ENCODE data around the gene UNC119.

UNC119 gene

DNA sequence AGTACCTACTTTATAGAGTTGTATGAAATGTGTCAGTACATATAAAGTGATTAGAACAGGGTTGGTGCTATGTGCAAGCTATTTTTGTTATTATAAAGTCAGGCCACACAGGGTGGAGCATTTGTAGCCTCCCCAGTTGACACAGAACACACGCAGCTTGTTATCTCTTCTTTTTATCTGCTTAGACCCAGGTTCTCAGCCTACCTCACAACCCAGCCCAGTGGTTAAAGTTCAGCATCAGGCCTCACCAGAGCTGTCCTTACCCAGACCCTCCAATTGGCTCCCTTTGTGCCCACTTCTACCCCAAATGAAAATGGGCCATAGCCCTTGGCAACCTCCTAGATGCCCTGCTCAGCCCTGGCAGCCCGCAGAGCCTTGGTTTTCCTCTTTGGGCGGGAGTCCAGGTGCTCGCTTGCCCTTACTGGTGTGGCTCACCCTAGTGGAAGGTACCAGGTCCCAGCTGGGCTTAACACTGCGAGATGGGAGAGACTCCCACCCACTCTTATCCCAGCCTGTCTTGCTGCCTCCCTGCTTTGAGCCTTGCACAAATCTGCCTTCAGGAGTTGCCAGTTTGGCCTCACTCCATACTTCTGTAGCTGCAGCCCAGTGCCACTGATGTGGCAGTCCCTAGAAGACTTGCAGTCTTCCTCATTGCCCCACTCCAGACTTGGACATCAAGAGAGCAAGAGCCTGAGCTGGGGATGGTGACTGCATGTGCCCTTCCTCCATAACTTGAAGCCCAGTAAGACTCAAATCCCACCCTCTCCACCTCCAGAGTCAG is 20.0 kb upstream of the UNC119 start:
- Histone ChIP-seq H4K20me1 (ENCODE audit: control insufficient read depth, insufficient read depth, low read depth, low read length) (no peaks in the 10 kb centered on the region; the same call in 1 of the 2 replicates), H3K4me3 (ENCODE audit: low read length) (peak overlapping the region; percentile 84), H3K79me2 (ENCODE audit: control insufficient read depth, low read length) (peaks cover 19% of the 10 kb centered on the region), H3K4me2 (ENCODE audit: low read length) (peak overlapping the region; percentile 92), H3K27ac (ENCODE audit: low read depth, low read length) (peak overlapping the region; percentile 20; the same call in 1 of the 2 replicates), H3K9me2 (replicated peaks; ENCODE audit: control insufficient read depth, low read length) (no peaks in the 10 kb centered on the region), H3K4me1 (ENCODE audit: control insufficient read depth, low read length) (peaks cover 58% of the 10 kb centered on the region), H3K27me3 (ENCODE audit: control insufficient read depth, low read length) (no peaks in the 10 kb centered on the region), H3F3A (ENCODE audit: control insufficient read depth, insufficient read depth) (peaks cover 9% of the 10 kb centered on the region), H3K36me3 (ENCODE audit: control insufficient read depth, low read length) (peaks cover 44% of the 10 kb centered on the region), H3K9me3 (ENCODE audit: control insufficient read depth, insufficient read depth, low read length) (no peaks in the 10 kb centered on the region)
- TF ChIP-seq EZH2phosphoT487 (IDR thresholded peaks at IDR 0.05; ENCODE audit: borderline replicate concordance, low read length), result no peak
- TF ChIP-seq, protein P1, sequence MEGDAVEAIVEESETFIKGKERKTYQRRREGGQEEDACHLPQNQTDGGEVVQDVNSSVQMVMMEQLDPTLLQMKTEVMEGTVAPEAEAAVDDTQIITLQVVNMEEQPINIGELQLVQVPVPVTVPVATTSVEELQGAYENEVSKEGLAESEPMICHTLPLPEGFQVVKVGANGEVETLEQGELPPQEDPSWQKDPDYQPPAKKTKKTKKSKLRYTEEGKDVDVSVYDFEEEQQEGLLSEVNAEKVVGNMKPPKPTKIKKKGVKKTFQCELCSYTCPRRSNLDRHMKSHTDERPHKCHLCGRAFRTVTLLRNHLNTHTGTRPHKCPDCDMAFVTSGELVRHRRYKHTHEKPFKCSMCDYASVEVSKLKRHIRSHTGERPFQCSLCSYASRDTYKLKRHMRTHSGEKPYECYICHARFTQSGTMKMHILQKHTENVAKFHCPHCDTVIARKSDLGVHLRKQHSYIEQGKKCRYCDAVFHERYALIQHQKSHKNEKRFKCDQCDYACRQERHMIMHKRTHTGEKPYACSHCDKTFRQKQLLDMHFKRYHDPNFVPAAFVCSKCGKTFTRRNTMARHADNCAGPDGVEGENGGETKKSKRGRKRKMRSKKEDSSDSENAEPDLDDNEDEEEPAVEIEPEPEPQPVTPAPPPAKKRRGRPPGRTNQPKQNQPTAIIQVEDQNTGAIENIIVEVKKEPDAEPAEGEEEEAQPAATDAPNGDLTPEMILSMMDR (IDR thresholded peaks at IDR 0.05; ENCODE audit: low read depth, low read length, poor library complexity, severe bottlenecking), result no peak

DNA sequence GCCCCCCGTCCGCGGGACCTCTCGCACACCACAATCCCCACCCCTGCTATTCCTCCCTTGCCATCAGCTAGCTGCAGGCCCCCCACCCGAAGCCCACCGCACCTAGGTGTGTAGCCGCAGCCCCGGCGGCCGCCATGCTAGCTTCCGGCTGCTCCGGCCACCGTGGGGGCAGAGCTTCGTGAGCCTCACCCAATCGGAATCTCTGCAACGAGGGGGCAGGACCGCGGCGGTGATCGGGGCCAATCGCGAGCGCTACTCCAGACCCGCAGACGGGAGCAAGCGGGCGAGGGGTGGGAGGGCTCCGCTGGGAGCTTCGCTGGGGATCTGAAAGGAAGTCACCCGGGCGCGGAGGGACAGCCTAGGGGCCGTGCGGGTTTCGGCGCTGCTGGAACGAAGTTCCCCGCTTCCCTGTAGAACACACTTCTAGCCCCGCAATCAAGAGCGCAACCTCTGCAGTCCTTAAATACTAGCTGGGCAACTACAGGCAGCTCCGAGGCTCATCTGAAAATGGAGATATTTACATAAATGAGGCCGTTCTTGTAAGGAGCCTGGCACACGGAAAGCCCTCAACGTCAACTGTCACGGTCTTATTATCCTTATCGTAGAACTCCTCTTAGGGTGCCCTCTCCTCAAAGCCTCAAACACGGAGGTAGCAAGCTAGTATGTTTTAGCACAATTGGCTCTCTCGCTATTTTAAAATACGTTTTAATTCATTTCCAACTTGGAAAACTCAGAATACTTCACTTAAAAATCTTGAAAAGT is 19.1 kb upstream of the UNC119 start, which contains the start of gene PIGS:
Gene PIGS (minus strand): TSS at position 164 of the 762 bp plus-strand sequence. CDS start 28 bp downstream, at position 136.
- peaks cover 27% of the 10 kb centered on the region for H3K79me2 ChIP-seq (ENCODE audit: control insufficient read depth, low read length)
- H3K4me3 ChIP-seq (ENCODE audit: low read length), result peak within 1 kb of the TSS; percentile 84
- H3K4me2 ChIP-seq (ENCODE audit: low read length), result peak within 1 kb of the TSS; percentile 92
- peaks cover 7% of the 10 kb centered on the region; the same call in 1 of the 2 replicates for H4K20me1 ChIP-seq (ENCODE audit: control insufficient read depth, insufficient read depth, low read depth, low read length)
- TF ChIP-seq EZH2phosphoT487 (IDR thresholded peaks at IDR 0.05; ENCODE audit: borderline replicate concordance, low read length), result no peak
- TF ChIP-seq, protein P1 (IDR thresholded peaks at IDR 0.05; ENCODE audit: low read depth, low read length, poor library complexity, severe bottlenecking), result no peak
- no peaks in the 10 kb centered on the region for H3K9me3 ChIP-seq (ENCODE audit: control insufficient read depth, insufficient read depth, low read length)
- peaks cover 58% of the 10 kb centered on the region for H3K4me1 ChIP-seq (ENCODE audit: control insufficient read depth, low read length)
- peaks cover 11% of the 10 kb centered on the region for H3F3A ChIP-seq (ENCODE audit: control insufficient read depth, insufficient read depth)
- no peaks in the 10 kb centered on the region for H3K27me3 ChIP-seq (ENCODE audit: control insufficient read depth, low read length)
- H3K36me3 ChIP-seq (ENCODE audit: control insufficient read depth, low read length), result peaks cover 45% of the 10 kb centered on the region
- peak within 1 kb of the TSS; percentile 20; the same call in 1 of the 2 replicates for H3K27ac ChIP-seq (ENCODE audit: low read depth, low read length)
- no peaks in the 10 kb centered on the region for H3K9me2 ChIP-seq (replicated peaks; ENCODE audit: control insufficient read depth, low read length)

DNA sequence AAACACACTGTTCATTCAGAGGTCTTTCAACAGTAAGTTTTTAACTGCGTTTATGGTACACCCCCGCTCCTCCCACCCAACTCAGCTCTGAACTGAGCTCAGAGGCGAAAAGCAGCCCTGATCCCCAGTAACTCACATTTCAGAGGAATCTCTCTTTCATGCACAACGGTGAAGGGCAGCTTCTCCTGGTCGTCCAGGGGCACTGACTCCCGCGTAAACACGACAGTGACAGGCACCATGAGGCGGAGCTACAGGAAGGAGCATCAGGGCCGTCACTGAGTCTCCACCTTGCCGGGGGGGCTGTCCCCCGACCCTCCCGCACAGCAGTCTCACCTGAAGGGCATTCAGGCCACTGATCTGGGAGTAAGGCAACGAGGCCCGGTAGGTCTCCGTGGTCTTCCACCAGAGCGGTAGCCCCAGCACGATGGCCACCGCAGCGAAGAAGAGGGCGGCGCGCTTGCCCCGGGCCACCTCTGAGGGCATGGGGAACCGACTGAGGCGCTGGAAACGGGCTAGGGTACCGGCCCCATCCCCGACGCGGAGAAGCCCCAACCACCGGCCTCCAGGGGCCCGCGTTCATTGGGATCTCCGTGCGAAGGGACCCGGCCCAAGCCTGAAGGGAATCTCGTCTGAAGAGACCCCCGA is 18.4 kb upstream of the UNC119 start:
- Histone ChIP-seq H3K9me3 (ENCODE audit: control insufficient read depth, insufficient read depth, low read length) (no peaks in the 10 kb centered on the region), H4K20me1 (ENCODE audit: control insufficient read depth, insufficient read depth, low read depth, low read length) (peaks cover 8% of the 10 kb centered on the region; the same call in 1 of the 2 replicates), H3K9me2 (replicated peaks; ENCODE audit: control insufficient read depth, low read length) (no peaks in the 10 kb centered on the region), H3K36me3 (ENCODE audit: control insufficient read depth, low read length) (peaks cover 44% of the 10 kb centered on the region), H3F3A (ENCODE audit: control insufficient read depth, insufficient read depth) (peaks cover 11% of the 10 kb centered on the region), H3K27ac (ENCODE audit: low read depth, low read length) (peak overlapping the region; percentile 18; the same call in 1 of the 2 replicates), H3K27me3 (ENCODE audit: control insufficient read depth, low read length) (no peaks in the 10 kb centered on the region), H3K4me2 (ENCODE audit: low read length) (peak overlapping the region; percentile 92), H3K4me3 (ENCODE audit: low read length) (peak overlapping the region; percentile 84), H3K79me2 (ENCODE audit: control insufficient read depth, low read length) (peaks cover 32% of the 10 kb centered on the region), H3K4me1 (ENCODE audit: control insufficient read depth, low read length) (peaks cover 55% of the 10 kb centered on the region)
- no peak for TF ChIP-seq EZH2phosphoT487 (IDR thresholded peaks at IDR 0.05; ENCODE audit: borderline replicate concordance, low read length)
- TF ChIP-seq, protein P1 (IDR thresholded peaks at IDR 0.05; ENCODE audit: low read depth, low read length, poor library complexity, severe bottlenecking), result no peak
